ENCODE results near the gene MARCHF3. TPM values are rescaled to one million over a fixed set of nuclear protein-coding genes. Genes with fewer than 3 reads are reported as not detected.

Gene MARCHF3
- total and polyA plus RNA-seq, 10 donors = 2.3 to 14.8 (median 10.9) TPM

DNA sequence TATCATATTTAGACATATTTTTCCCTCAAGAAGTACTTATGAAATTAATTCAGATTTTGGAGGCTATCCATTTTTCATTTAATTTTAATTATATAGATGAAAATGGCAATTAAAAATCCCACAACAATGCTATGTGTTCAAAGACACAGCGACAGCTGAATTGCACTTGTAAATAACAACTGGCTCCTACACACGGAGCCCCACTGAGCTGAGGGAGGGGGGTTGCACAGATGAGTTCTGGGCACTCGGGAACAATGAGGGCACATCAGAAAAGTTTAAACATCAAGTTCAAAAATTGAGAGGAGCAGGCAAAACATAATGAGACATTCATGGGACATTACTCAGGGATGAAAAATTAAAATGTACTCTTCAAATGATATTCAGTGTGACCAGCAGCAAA is 104.9 kb downstream of the MARCHF3 start:
- H3K4me3 ChIP-seq = no peak overlapping the region
- H3K27ac ChIP-seq = no peak overlapping the region
- no peaks in the 10 kb centered on the region for H3K36me3 ChIP-seq
- H3K9me3 ChIP-seq = no peaks in the 10 kb centered on the region
- TF ChIP-seq, protein P1, sequence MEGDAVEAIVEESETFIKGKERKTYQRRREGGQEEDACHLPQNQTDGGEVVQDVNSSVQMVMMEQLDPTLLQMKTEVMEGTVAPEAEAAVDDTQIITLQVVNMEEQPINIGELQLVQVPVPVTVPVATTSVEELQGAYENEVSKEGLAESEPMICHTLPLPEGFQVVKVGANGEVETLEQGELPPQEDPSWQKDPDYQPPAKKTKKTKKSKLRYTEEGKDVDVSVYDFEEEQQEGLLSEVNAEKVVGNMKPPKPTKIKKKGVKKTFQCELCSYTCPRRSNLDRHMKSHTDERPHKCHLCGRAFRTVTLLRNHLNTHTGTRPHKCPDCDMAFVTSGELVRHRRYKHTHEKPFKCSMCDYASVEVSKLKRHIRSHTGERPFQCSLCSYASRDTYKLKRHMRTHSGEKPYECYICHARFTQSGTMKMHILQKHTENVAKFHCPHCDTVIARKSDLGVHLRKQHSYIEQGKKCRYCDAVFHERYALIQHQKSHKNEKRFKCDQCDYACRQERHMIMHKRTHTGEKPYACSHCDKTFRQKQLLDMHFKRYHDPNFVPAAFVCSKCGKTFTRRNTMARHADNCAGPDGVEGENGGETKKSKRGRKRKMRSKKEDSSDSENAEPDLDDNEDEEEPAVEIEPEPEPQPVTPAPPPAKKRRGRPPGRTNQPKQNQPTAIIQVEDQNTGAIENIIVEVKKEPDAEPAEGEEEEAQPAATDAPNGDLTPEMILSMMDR (IDR thresholded peaks at IDR 0.05 in 8 of 11, conservative IDR thresholded peaks at IDR 0.05 in 3 of 11) = no peak
- no peak for TF ChIP-seq POLR2A (IDR thresholded peaks at IDR 0.05)
- no peak for DNase-seq
- H3K27me3 ChIP-seq (replicated peaks in 1 of 7) = no peaks in the 10 kb centered on the region
- peaks cover 0 to 3% (median 0%) of the 10 kb centered on the region in 6 donors for H3K4me1 ChIP-seq
- WGBS, 5 donors = 89 to 95% (median 92%) methylated on average over 3 of the region's 3 CpGs
- intact Hi-C loops (cut with DNase I; ENCODE audit: low total_unique reads) = no loop called here

DNA sequence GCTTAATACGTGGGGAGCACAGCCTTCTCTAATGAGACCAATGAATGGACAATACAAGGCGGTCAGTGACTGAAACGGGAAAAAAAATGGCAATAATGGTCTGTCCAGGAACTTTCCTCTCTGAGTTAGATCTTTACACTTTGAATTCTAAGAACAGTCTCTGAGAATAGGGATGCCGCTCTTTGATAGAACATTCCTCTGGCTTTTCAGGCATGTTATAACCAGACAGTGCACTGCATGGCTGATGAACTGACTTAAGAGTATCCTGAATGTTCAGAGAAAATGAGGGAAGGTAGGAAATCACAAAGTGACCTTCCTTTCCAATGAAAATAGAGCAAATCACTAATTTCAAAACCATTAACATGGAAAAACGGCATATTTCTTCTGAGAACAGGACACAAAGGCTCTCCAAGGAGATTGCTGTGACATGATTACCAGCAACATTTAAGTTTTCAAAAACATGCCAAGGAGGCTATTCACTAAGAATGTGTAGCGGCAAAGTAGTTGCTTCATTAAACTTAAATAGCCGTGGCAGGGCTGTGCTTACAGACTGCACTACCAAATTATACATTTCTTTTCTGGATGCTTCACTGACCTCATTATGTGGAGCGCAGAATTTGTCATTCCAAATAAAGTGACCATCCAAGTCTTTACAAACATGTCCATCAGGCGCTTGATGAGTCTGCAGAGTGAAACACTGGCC is 105.9 kb downstream of the MARCHF3 start:
- no peaks in the 10 kb centered on the region for H3K36me3 ChIP-seq
- intact Hi-C loops (cut with DNase I; ENCODE audit: low total_unique reads) = no loop called here

GRCh38 chr5:126921241-126922091 is 108.9 kb downstream of the MARCHF3 start:
- intact Hi-C loops (cut with DNase I; ENCODE audit: low total_unique reads) = no loop called here
- H3K36me3 ChIP-seq = peaks cover 0 to 9% (median 0%) of the 10 kb centered on the region in 6 donors
- TF ChIP-seq, protein P1 (IDR thresholded peaks at IDR 0.05 in 8 of 11, conservative IDR thresholded peaks at IDR 0.05 in 3 of 11) = no peak
- no peak for TF ChIP-seq POLR2AphosphoS5 (IDR thresholded peaks at IDR 0.05)
- no peak overlapping the region for H3K27ac ChIP-seq
- H3K27me3 ChIP-seq (replicated peaks in 1 of 7) = no peaks in the 10 kb centered on the region
- WGBS, 5 donors = 81 to 89% (median 85%) methylated on average over 9 of the region's 9 CpGs
- H3K4me1 ChIP-seq = peaks cover 0 to 6% (median 0%) of the 10 kb centered on the region in 6 donors
- H3K4me3 ChIP-seq = no peak overlapping the region
- no peaks in the 10 kb centered on the region for H3K9me3 ChIP-seq
- DNase-seq = no peak

More for the DNA sequence above, 105.9 kb downstream of the MARCHF3 start:
- Histone ChIP-seq H3K27ac (no peak overlapping the region), H3K27me3 (replicated peaks in 1 of 7) (no peaks in the 10 kb centered on the region), H3K4me3 (no peak overlapping the region), H3K4me1 (peaks cover 0 to 6% (median 0%) of the 10 kb centered on the region in 6 donors), H3K9me3 (no peaks in the 10 kb centered on the region)
- no peak for TF ChIP-seq POLR2A (IDR thresholded peaks at IDR 0.05)
- TF ChIP-seq, protein P1 (IDR thresholded peaks at IDR 0.05 in 8 of 11, conservative IDR thresholded peaks at IDR 0.05 in 3 of 11) = no peak
- no peak for TF ChIP-seq POLR2AphosphoS5 (IDR thresholded peaks at IDR 0.05)
- 94 to 99% (median 95%) methylated on average over 9 of the region's 9 CpGs for WGBS, 5 donors
- no peak for DNase-seq

GRCh38 chr5:126920291-126920690 is 110.1 kb downstream of the MARCHF3 start:
- Histone ChIP-seq H3K27ac (no peak overlapping the region), H3K36me3 (peaks cover 0 to 19% (median 0%) of the 10 kb centered on the region in 6 donors), H3K9me3 (no peaks in the 10 kb centered on the region), H3K4me1 (peaks cover 0 to 6% (median 0%) of the 10 kb centered on the region in 6 donors), H3K4me3 (no peak overlapping the region), H3K27me3 (replicated peaks in 1 of 7) (no peaks in the 10 kb centered on the region)
- intact Hi-C loops (cut with DNase I; ENCODE audit: low total_unique reads) = no loop called here
- WGBS, 5 donors = 62 to 83% (median 74%) methylated on average over 5 of the region's 5 CpGs
- TF ChIP-seq POLR2A (IDR thresholded peaks at IDR 0.05) = no peak
- TF ChIP-seq, protein P1 (IDR thresholded peaks at IDR 0.05 in 8 of 11, conservative IDR thresholded peaks at IDR 0.05 in 3 of 11) = no peak
- no peak for TF ChIP-seq POLR2AphosphoS5 (IDR thresholded peaks at IDR 0.05)
- no peak for DNase-seq

All from spleen (tissue), 11 donors.